Activated CD4-positive, CD25-positive, alpha-beta regulatory T cell treated with anti-CD3 and anti-CD28 coated beads, Interleukin-2, amount 50 U/mL, for 24 hours (primary cell): ENCODE data around the gene DHX57.
"Not testable (repeated sequence)": the region's sequence is repeated elsewhere in the genome, so short reads cannot be mapped to it uniquely, and the experiment has no call there.

Source experiments
- ATAC-seq, 2 donors: fragments of 150-1000 bp; cut with Tn5 transposase; one replicate each; pipeline ENCODE4 v1.10.0; 2021; ENCODE audit warnings: mild to moderate bottlenecking in 1 of 2, moderate library complexity in 1 of 2

The DHX57 gene

DNA sequence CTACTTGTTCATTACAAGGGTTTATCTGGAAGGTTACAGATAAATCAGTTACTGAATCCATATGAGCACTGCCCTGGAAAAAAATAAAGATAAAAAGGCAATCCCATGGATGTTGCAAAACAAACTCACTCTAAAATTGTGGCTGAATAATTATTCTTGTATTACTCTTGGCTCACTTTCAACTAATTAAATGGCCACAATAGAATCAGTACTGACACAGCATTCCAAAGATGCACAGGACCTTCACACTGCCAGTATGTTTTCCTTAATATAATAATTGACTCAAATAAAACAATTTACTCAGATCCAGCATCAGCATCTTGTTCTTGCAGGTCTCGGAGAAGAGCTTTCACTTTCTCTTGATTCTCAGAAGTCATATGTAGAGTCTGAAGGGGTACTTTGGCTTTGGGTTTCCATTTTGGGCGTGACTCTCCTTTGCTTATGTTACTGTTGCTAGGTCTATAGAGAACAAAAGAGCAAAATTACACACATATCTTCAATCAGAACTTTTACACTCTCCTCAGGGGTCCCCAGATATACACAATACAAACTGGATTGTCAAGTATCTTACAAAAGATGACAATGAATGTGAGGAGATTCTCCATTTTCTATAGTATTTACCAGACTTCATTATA lies 12.6 kb downstream of the DHX57 start:
- ATAC-seq: peak; percentile 55 to 80

DNA sequence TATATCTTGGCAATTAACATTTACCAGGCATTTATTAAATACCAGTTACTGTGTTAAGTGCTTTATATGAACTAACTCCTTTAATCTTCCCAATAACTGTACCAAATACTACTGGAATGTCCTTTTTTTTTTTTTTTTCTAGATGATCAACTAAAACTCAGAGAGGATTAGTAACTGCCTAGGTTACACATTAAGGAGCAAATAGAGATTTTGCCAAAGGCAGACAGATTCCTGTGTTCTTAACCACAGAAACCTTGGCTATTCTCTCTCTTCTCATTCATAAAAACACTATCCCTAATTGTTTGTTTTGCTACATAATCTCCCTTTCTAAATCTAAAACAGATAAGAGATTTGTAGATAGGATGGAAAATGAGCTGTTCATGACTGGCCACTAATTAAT lies 13.3 kb downstream of the DHX57 start:
- no peak for ATAC-seq

DNA sequence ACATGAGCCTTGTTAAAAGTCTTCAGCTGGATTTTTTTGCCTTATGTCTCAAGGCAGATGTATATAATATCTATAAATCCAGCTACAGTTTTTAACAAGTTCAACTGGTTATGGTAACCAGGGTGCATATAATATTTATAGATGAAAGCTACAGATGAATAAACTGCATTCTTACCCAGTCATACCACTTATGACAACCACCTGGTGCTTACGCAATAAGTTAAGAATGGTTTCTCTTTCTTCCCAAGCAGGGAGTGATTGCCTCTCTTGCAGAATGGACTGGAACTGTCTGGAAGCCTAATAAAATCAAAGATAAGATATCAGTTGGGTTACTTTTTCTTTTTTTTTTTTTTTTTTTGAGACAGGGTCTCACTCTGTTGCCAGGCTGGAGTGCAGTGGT lies 19.6 kb downstream of the DHX57 start:
- ATAC-seq: no peak

DNA sequence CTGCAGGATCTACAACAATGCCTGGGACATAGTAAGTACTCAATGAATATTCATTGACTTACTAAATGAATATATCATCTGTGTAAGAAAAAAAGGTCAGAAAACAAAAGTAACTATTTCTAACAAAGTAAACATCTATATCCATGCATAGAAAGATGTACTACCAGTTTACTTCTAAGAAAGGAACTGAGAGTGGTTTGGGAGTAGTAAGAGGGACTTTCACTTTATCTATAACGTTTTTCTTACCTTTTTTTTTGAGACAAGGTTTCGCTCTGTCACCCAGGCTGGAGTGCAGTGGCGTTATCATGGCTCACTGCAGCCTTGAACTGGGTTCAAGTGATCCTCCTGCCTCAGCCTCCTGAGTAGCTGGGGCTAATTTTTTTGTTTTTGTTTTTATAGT lies 25.7 kb downstream of the DHX57 start:
- no peak for ATAC-seq

DNA sequence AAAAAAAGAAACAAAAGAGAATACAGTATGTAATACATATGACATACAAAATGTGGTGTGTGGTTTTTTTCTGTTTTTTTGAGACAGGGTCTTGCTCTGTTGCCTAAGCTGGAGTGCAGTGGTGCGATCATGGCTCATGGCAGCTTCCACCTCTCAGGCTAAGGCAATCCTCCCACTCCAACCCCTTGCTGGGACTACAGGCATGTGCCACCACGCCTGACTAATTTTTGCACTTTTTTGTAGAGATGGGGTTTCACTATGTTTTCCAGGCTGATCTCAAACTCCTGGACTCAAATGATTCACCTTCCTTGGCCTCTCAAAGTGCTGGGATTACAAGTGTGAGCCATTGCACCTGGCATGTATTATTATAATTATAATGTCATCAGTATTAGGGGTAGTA lies 38.9 kb downstream of the DHX57 start:
- ATAC-seq: no peak

DNA sequence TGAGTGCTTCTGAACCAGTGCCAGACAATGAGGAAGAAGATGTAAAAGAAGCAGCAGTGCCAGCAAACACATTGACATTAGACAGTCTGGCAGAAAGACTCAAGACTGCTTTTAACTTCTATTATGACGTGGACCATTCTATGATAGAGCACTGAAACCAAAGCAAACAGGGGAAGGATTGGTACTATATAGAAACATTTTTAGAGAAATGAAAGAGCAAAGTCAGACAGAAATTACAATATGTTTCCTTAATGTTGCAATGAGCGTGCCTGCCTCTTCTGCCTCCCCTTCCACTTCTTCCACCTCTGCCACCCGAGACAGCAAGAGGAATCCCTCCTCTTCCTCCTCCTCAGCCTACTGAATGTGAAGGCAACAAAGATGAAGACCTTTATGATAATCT lies 39.7 kb downstream of the DHX57 start:
- peak; percentile 25 to 48 for ATAC-seq

DNA sequence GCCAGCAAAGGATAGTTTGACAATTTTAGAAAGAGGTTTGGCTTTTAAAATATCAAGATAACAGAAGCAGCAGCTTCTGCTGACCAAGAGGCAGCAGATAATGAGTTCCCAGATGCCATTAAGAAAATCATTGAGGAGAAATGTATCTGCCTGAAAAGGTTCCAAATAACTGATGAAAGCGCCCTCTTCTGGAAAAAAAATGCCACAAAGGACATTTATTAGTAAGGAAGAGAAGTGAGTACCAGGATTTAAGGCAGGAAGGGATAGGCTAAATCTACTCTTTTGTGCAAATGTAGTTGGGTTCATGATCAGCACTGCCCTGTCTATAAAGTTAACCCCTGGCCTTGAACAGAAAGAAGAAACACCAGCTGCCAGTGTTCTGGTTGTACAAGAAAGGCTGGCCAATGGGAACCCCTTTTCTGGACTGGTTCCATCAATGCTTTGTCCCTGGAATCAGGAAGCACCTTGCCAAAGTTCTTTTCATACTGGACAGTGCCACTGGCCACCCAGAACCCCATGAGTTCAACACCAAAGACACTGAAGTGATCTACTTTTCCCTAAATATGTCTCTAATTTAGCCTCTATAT lies 40.6 kb downstream of the DHX57 start:
- ATAC-seq: no peak

DNA sequence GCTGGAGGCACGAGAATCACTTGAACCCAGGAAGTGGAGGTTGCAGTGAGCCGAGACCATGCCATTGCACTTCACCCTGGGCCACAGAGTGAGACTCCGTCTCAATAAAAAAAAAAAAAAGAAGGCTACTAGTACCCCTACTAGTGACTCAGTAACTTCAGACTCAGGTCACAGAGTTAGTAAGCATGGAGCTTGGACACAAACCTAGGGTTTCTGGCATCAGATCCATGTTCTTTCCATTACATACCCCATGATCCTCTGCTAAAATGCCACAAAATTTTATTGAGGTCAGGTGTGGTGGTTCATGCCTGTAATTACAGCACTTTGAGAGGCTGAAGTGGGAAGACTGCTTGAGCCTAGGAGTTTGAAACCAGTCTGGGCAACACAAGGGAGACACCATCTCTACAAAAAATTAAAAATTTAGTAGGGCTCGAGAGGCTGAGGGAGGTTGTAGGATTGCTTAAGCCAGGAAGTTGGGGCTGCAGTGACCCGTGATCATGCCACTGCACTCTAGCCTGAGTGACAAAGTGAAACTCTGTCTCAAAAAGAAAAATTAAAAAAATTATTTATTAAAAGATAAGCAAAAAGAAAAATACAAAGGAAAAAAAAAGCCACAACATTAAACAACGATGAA lies 45.1 kb downstream of the DHX57 start:
- no peak for ATAC-seq

DNA sequence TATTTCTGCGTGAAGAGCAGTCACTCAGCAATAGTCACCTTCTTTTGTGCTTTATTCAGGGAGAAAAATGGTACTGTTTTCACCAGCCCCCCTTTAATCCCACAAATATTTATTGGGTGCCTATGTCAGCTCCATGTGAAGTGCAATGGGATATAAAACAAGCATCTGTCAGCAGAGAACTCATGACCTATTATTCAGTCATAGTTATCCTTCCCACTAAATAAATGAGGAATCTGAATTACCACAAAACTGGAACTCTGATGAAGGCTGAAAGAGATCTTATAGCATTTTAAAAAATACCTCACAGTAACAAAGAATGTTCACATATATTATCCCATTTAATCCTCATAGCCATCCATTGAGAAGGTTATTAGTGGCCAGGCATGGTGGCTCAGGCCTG lies 45.8 kb downstream of the DHX57 start:
- ATAC-seq: no peak

DNA sequence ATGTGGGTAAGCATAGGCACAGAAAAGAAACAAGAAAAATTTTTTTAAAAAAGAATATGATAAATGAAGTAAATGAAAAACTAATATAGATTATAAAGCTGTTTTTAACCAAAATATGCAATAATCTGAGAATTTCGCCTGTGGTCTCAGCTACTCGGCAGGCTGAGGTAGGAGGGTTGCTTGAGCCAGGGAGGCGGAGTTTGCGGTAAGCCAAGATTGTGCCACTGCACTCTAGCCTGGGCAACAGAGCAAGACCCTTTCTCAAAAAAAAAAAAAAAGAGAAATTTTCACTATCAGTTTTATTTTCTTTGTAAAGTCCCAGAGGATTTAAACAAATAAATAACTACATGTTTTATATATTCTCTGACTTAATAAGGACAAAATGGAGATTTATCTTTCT lies 47.3 kb downstream of the DHX57 start:
- ATAC-seq: no peak

DNA sequence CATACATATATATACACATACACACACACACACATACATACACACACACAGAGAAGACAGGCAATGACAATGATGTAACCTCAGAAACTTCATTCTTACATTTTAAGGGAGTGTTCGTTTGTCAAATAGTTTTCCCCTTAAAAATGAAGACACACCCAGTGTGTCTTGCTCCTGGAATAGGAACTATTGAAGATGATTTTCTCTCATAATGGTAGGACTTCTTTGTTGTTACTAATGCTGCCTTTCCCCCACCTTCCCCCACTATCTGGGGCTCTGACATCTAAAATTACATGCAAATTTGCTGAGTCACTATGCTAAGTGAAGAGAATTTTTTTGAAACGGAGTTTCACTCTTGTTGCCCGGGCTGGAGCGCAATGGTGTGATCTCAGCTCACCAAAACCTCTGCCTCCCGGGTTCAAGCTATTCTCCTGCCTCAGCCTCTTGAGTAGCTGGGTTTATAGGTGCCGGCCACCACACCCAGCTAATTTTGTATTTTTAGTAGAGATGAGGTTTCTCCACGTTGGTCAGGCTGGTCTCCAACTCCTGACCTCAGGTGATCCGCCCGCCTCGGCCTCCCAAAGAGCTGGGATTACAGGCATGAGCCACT lies 48.1 kb downstream of the DHX57 start:
- ATAC-seq: peak; percentile 48 to 49

DNA sequence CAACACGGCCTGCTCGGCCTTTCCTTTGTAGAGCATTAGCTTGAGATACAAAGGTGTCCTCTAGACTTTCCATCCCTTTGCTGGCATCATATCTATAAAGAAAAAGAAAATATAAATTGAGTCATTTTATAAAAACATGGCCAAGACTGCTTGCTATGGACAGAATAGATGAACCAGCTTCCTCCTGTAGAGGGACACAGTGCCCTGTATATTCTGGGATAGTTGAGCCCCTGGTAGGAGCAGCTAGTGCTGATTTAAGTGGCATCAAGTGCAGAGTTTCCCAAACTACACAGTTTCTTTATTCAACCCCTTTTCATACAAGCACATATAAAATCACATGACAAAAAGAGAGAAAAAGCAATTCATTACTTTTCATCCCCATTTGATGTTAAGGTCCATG lies 49.8 kb downstream of the DHX57 start:
- ATAC-seq: no peak

DNA sequence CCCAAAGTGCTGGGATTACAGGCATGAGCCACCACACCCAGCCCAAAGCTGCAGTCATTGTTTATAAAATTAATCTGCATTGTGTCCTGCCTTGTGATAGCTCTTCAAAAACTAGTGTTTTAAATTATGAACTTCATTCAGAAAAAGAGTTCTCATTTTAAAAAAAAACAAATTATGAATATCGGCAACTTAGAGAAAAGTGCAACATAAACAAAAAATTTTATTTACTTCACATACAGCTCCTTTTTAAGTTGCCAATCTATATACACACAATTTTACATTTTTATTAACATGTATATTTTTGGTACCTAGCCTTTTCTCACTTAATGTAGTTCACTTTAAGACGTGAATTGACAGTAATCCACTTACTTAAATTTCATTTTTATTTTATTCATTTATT lies 50.8 kb downstream of the DHX57 start:
- no peak for ATAC-seq

DNA sequence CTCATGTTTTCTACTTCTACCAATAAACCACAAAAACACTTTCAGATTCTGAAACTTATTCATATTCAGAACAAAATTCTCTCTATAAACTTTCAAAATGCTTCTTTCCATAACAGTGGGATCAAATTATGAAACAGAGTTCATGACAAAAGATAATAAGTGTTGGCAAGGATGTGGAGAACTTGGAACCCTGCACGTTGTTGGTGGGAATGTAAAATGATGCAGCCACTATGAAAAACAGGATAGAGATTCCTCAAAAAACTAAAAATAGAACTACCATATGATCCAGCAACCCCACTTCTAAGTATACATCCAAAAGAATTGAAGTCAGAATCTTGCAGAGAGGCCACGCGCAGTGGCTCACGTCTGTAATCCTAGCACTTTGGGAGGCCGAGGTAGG lies 52.3 kb downstream of the DHX57 start:
- ATAC-seq: no peak

DNA sequence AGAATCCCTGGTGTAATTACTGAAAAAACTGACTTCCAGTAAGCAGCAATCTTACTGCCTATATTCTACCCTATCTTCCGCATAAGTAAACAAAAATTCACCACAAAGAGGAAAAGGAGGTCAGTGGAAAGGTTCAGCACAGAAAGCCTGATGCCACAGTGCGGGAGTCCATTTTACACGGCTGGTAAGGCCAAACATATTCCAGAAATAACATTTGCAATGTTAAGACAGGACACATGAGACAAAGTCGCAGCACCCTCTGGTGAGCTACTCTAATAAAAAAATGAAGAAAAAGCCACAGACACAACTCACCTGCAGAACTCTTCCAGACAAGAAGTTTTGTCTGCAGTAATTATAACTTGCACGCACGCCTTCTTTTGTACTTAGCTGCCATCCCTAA lies 57.2 kb downstream of the DHX57 start:
- ATAC-seq: no peak

DNA sequence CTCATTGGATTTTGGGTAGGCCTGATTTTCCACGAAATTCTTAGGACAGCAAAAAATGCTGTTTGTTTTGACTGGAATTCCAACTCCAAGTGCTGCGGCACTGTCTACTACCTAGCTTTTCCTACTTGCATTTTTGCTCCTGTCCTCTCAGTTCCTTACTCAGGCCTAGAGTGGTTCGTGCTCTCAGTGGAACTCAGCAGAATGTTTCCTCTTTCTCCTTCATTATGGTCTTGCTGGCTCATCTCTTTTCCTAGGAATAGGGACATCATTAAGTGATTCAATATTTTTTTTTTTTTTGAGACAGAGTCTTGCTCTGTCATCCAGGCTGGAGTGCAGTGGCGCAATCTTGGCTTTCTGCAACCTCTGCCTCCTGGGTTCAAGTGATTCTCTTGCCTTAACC lies 59.8 kb downstream of the DHX57 start:
- ATAC-seq: no peak

DNA sequence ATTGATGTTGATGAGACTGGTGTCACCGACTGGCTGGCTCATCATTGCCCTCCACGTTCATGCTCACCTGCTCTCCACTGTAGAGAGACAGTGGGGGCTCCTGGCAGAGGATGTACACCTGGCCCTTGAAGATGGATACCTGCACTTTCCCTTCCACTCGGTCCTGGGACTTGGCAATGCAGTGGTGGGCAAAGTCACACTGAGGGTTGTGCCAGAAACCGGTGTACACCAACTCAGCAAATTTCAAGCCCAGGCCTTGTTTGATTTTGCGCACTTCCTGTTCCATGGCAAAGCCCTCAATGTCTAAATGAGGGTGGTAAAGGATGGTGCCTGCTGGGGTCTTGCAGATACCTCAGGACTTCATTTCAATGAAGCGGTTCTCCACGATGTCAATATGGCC lies 65.2 kb downstream of the DHX57 start:
- no peak for ATAC-seq

DNA sequence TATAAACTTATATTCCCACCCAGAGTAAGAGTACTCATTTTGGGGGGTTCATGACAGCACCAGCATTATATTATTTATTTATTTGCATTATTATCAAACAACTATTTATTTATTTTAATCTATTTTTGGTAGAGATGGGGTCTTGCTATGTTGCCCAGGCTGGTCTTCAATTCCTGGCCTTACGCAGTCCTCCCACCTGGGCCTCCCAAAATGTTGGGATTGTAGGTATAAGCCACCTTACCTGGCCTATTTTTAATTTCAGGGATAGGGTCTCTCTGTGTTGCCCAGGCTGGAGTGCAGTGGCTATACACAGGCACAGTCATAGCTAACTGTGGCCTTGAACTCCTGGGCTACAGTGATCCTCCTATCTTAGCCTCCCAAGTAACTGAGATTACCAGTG lies 67.1 kb downstream of the DHX57 start:
- no peak for ATAC-seq

DNA sequence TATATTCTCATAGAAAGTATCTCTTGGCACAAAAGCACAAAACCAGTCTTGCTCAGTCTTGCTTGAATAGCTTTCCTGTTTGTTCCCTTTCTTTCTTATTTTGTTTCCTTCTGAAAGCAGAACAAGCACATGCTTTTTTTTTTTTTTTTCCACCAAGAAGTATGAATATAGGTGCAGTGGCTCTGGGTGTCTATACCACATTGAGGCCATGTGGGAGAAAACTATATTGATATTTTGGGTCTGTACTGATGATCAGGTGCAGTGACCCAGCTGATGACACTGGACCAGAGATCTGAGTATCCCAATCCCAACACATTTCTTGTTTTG lies 69.0 kb downstream of the DHX57 start:
- ATAC-seq: no peak

DNA sequence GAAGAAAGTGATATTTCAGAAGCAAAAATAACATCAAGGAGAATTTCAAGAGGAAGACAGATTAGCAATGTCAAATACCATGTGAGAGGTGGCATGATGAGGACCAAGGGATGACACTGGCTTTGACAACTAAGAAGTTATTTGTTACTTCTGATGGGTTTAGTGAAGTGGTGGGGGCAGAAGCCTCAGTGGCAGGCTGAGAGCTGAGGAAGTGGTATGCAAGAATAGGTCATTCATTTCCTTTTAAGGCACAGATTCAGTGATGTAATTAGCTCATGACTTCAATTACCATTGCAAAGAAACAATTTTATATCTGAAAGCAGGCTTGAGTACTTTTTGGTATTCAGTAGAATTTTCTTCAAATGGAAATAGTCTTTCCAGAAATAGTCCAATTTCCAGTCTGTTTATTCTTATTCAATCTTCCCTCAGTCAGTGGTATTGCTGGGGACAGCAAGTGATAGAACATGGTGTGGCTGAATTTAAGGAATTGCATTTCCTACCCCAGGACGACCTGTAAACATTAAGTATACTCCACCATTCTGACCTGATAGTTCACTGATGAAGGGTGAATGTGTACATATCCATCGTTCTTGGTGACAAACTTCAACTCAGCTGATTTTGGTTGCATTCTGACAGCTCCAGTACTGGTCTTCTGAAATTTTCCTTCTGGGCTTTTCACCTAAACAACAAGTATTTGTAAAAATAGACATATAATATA lies 69.6 kb downstream of the DHX57 start:
- ATAC-seq: no peak

DNA sequence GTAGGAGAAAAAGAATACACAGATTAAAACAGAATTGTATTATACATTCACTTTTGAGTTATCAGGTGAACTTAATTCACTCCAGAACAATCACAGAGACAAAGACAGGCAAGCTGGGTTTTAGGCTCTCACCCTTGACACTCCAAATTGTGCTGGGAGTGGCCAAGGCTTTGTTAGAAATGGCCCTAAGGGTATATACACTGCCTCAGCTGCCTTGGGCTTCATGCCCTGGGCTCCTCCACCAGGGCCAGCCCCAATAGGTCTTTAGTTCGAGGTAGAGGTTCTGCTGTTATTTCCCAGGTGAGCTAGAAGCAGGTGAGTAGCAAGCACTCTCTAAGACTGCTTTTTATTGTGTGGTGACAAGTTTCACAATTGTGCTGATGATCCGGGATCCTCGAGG lies 77.8 kb downstream of the DHX57 start:
- ATAC-seq: no peak

DNA sequence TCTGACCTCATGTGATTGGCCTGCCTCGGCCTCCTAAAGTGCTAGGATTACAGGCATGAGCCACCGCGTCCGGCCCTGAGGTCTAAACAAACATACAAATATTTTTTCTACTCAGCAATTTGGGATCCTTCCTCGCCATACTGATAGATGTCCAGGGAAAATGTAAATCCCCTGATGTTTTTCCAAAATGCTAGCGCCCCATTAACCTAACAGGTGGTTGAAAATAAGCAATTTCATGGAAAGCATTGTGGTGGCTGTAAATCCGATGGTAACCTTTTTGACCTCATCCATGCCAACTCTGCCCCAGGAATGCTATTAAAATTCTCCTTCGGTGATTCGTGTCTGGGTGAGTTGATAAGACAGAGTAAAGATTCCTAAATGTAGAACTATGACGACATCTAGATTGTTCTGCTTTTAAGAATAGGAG lies 78.5 kb downstream of the DHX57 start:
- ATAC-seq: no peak

DNA sequence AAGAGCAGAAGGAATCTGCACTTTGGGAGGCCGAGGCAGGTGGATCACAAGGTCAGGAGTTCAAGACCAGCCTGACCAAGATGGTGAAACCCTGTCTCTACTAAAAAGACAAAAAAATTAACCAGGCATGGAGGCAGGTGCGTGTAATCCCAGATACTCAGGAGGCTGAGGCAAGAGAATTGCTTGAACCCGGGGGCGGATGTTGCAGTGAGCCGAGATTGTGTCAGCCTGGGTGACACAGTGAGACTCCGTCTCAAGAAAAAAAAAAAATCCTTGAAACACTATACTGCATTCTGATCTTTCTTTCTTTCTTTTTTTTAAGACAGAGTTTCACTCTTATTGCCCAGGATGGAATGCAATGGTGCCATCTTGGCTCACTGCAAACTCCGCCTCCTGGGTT lies 80.7 kb downstream of the DHX57 start:
- not testable (repeated sequence) for ATAC-seq
